RPMI8226 (cell line): ENCODE measurements around the gene CFAP90.

Experiments
- DNase-seq: peaks from one replicate; pipeline ENCODE4 v3.0.0-alpha.2; 2015

Gene CFAP90

GRCh38 chr5:7867260-7867659, 16.3 kb upstream of the CFAP90 start:
- DNase-seq = no peak

DNA sequence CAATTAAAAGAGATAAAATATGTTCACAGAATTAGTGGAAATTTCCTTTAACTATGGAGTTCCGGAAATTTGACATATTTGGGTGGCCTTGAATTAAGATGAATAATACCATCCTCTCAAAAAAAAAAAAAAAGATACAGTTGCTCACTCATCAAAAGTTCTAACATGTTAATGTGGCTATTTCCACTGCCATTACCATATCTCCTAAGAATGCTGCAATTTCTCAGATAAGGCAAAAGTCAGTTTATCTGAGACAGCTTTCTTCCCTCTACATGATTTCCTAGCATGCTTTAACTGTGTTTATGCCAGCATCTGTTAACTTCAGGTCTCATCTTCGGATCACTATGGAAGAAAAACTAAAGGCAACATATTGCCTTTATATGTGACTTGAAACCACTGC, 15.3 kb upstream of the CFAP90 start:
- DNase-seq = no peak

GRCh38 chr5:7857926-7858632, 7.1 kb upstream of the CFAP90 start:
- no peak for DNase-seq

DNA sequence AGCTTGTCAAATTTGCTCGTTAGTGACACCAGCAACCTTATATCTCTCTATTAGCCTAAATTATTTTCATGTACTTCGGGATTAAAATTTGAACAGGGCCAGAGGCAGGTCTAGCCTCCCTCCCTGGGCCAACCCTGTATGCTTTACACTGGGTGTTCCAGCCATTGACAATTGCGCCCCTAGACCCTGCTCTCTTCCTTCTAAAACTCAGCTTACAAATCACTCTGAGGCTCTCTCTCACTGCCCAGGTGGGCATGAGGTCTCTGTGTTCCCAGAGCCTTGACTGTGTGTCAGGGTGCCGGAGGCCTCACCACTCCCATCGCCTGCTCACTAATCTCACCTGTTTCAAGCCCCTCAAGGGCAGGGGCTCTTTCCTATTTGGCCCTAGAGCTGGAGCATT, 6.4 kb upstream of the CFAP90 start:
- DNase-seq = no peak

DNA sequence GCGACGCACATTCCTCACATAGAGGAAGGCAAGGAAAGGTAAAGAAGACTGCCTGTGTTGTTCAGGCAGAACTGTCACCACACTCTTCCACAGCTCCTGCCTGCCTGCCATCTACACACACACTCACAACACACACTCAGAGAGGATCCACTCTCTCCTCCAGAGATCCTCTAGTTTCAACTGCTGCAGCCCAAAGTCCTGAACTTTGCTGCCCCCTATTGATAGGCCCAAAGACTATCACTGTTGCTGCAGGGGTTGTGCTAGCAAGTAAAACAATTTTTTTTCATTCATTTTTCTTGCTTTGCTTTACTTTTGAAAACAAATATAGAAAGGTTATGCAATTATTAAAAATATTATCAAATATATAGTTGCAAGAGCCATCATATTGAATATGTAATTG, 5.9 kb upstream of the CFAP90 start:
- DNase-seq = peak; percentile 35

DNA sequence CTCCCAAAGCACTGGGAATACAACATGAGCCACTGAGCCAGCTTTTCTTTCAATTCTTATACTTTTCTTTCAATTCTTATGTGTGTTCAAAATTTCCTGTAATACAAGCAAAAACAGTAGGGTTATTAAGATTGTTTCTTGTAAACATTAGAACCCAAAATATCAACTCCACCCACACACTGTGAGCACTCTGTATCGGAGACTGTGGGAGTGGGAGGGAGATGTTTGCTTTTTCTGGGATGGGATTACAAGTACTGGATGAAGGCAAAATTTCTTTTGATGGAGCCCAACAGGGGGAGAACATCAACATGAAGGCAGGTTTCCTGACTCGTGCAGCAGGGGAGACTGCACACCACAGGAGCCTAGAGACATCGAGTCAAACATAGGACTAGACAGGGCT, 4.7 kb upstream of the CFAP90 start:
- DNase-seq = no peak

GRCh38 chr5:7852988-7853387, 2.1 kb upstream of the CFAP90 start:
- no peak for DNase-seq

DNA sequence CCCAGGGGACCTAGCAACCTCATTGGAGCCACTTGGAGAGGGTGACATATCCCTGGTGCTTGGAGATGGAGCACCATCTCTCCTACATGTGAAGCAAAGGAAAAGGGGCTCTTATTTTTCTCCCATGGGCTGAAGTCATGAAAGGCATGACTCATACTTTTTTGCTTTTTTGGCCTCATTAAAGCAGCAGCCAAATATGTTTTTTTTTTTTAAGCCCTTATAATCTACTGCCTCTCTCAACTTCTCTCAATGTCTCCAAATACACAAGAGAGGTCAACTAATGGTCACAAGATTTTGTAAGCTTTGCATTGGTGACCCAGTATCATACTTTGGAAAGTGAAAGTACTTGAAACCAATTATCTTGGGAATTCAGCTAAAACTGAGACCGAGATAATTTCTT, 1.6 kb upstream of the CFAP90 start:
- no peak for DNase-seq

DNA sequence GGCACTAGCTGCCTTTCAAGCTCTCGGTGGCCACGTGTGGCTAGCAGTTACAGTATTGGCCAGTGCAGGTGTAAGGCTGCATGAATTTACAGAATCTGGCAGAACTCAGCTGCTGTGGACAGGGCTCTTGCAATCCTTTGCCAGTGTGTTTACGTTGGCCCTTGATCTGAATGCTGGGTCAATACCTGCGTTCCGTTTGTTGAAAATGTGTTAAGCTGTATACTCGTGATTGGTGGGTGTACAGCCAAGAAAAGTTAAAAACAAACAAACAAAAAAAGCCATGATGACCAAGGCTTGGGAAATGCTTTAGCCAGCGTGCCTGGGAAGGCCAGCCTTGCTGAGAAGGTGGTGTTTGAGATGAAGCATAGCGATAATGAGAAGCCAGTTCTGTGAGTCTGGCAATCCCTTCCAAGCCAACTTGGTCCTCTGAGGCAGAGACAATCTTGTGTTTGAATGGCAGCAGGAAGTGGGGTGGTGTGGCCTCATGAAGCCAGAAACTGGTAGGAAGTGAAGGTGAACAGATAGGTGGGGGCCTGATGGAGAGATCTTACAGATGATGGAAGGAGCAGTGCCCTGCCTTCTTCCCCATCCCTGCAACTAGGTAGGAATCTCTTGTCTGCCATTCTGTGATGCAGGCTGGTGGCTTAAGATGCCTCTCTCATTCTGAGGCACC, 820 bp upstream of the CFAP90 start:
- DNase-seq = no peak

- DNase-seq = no peak
These were observed 283 bp upstream of the CFAP90 start for GRCh38 chr5:7851240-7851592.

GRCh38 chr5:7849681-7850394, 1.1 kb downstream of the CFAP90 start:
- no peak for DNase-seq

GRCh38 chr5:7848296-7848695, 2.6 kb downstream of the CFAP90 start:
- DNase-seq = no peak

GRCh38 chr5:7846327-7846726, 4.6 kb downstream of the CFAP90 start:
- DNase-seq = no peak

- no peak for DNase-seq
These were observed 5.4 kb downstream of the CFAP90 start for GRCh38 chr5:7845557-7845956.

DNA sequence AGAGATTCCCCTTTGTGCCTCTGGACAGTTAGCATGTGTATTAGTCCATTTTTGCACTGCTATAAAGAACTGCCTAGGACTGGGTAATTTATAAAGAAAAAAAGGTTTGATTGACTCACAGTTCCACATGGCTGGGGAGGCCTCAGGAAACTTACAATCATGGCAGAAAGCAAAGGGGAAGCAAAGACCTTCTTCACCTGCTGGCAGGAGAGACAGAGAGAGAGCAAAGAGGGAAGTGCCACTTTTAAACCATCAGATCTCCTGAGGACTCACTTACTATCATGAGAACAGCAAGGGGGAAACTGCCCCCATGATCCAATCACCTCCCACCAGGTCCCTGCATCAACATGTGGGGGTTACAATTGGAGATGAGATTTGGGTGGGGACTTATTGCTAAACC, 6.0 kb downstream of the CFAP90 start:
- no peak for DNase-seq

DNA sequence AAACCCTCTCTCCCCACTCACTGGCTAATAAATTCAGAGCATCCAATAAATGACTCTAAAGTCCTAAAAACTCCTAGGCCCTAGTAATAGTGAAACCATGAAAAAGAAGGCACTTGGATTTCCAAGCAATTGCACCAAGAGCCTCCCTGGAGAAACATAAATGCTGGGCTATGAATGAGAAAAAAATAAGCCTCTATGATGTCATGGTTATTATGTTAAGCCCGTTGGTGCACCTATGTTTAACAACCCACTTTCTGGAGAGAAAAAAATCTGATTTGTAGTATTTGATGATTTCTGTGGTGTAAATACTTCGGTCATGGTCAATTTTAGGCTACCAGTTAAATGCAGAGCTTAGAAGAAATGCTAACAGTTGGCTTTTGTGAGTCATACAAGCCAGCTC, 8.4 kb downstream of the CFAP90 start:
- no peak for DNase-seq

DNA sequence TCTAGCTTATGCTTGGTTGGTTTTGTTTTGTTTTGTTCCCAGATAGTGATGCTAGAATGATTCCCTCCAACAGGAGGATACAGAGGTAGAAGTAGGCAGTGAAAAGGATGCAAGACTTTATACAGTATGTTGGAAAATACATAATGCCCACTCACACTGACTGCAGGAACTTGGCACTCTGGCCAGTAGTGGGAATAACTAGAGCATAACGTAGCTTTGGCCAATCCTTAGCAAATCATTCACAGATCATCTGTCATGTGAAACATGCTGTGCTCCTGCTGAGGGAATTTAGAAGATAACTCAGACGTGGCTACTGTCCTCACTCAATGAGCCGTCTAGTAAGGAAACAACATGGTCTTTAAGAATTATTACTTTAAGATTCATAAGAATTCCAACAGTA, 13.5 kb downstream of the CFAP90 start:
- DNase-seq = no peak

DNA sequence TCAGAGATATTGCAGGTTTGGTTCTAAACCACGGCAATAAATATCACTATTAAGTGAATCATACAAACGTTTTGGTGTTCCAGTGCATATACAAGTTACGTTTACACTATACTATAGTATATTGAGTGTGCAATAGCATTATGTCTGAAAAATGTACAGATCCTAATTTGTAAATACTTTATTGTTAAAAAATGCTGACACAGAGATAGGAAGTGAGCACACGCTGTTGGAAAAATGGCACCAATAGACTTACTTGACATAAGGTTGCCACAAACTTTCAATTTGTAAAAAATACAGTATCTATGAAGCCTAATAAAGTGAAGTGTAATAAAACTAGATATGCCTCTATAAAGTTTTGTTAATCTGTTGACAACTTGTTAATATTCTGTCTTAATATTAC, 16.0 kb downstream of the CFAP90 start:
- DNase-seq = no peak

DNA sequence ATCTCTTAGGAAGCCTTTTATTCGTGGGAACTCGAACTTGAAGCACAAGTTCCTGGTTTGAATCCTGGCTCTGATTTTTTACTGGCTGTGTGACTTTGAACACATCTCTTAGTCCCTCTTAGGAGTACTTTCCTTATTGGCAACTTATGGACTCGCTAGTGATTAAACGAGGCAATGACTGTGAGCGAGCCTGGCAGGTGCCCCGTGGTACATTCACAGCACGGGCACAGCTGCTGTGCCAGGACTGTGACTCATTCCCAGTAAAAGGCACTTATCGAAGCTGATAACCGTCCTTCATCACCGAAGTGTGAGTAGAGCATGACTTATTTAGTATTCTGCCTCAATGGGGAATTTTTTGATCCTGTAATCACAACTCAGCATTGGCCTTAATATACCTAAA, 22.7 kb downstream of the CFAP90 start:
- DNase-seq = no peak

DNA sequence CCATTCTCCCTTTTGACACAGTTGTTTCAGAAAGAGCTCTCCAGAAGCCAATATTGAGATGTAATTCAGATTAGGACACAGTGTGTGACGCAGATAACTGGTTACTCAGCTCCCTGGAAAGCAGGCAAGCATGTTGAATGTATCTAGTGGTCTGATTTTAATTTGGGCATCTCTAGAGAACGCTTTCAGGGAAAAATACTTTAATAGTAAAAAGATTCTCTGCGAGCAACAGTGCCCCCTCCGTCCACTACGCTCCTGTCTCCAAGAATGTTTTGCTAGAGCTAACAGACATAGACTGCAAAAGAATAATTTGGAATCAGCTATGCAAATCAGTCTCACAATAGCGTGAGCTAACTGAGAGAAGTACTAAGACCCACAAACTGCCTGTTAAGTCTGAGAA, 23.3 kb downstream of the CFAP90 start:
- DNase-seq = no peak

DNA sequence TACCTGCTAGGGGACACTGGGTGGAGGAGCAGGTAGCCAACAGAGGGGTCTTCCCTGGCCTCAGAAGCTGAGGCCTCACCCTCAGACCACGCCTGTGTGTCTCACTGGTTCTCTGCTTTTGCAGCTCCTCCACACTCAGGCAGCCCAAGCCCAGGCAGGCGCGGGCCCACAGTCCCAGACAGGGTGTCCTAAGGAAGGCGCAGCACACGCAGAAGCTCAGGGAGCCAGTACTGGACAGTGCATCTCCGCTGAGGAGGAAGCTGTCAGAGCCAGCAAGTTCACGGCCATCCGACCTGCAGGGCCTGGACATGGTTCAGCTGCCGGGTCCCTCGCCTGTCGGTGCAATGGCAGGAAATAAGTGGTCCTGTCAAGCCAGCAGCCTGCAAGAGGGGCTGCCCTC, 25.3 kb downstream of the CFAP90 start:
- DNase-seq = no peak

DNA sequence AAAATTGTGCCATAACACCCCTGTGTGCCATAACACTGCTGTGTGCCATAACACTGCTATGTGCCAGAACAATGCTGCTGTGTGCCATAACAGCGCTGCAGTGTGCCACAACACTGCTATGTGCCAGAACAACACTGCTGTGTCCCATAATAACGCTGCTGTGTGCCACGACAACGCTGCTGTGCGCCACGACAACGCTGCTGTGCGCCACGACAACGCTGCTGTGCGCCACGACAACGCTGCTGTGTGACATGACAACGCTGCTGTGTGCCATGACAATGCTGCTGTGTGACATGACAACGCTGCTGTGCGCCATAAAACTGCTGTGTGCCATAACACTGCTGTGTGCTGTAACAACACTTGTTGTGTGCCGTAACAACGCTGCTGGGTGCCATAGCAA, 25.9 kb downstream of the CFAP90 start:
- no peak for DNase-seq

- no peak for DNase-seq
These were observed 27.3 kb downstream of the CFAP90 start for GRCh38 chr5:7823594-7823993.

- DNase-seq = no peak
These were observed 28.5 kb downstream of the CFAP90 start for GRCh38 chr5:7822449-7822848.

DNA sequence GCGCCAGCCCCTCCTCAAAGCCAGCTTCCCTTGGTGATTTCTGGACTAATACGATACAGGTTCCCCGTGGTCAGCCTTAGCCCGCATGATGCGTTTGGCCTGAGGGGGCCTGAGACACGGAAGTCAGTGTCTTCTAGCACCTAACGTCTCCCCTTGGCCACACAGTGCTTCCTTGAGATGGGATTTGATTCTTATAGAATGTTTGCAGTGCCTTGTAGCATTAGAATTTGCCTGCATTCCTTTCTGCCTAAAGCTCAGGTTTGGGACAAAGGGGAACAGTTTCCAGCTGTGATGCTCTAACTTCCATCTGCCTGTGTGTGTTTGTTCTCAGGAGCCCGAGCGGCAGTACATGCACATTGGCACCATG, 34.4 kb downstream of the CFAP90 start:
- DNase-seq = no peak
